ENCODE data around the gene GLIS1.
"Not testable (repeated sequence)": the region's sequence is repeated elsewhere in the genome, so short reads cannot be mapped to it uniquely, and the experiment has no call there.

The GLIS1 gene

DNA sequence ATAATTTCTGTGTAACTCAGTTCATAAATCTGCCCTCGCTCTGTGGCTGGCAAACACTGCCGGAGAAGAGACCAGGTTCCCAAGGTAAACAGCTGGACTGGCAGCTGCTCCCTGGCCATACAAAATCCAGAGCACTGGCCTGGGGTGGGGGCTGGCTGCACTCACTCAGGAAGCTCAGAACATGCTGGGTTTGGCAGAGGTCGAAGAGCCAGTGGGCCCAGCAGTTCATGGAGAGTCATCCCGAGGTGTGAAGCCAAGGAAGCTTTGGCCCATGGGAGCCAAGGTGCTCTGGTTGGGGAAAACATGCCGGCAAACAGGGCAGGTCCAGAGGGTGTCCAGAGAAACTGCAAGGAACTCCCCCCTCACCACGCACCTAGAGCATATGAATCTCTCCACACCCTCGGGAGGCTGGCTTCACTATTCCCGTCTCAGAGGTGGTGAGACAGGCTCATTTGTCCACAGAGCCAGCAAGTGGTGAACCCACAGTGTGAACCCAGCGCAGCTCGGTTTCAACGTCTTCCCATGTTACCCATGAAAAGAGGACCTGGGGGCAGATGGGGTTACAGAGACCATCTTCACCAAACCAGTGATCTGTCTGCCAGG lies 177.4 kb downstream of the GLIS1 start:
- DNase-seq (ENCODE audit: low read depth in 2 of 2): no peak

DNA sequence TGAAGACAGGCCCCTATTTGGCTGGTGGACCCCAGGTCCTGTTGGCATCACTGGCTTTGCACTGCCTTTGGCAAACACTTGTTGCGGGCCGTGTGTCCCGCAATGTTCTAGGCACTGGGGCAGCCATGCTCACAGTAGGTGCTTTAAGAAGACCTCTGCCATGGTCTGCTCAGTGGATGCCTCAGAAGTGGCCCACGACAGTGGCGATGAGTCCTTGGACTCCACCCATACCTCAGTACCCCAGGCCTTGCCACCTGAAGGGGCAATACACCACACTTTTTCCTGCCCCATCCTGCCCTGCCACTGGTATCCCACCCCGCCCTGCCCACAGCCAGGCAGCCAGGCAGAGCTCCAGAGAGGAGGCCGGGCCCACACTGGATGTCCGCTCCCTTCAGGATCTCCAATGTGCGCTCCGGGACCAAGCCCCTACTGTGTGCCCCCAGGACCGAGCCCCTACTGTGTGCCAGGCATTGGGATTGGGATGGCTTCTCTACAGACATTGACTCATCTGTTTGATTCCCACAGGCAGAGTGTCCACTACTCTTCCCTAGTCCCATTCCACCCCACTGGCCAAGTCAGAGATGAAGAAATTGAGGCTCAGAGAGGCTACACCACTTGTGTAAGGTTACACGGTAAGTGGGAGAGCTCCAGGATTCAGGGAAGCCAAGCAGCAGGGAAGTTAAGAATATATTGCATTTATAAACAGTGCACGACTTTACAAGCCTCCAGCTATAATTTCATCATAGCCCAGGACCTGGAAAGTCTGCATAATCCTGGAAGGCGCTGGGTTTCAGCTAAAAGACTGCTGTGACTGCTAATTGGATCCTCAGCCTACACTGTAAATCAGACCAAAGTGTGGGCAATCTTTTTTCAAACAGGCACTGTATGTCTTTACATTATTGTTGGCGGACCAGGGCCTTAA lies 178.1 kb downstream of the GLIS1 start:
- no peak for DNase-seq (ENCODE audit: low read depth in 2 of 2)

DNA sequence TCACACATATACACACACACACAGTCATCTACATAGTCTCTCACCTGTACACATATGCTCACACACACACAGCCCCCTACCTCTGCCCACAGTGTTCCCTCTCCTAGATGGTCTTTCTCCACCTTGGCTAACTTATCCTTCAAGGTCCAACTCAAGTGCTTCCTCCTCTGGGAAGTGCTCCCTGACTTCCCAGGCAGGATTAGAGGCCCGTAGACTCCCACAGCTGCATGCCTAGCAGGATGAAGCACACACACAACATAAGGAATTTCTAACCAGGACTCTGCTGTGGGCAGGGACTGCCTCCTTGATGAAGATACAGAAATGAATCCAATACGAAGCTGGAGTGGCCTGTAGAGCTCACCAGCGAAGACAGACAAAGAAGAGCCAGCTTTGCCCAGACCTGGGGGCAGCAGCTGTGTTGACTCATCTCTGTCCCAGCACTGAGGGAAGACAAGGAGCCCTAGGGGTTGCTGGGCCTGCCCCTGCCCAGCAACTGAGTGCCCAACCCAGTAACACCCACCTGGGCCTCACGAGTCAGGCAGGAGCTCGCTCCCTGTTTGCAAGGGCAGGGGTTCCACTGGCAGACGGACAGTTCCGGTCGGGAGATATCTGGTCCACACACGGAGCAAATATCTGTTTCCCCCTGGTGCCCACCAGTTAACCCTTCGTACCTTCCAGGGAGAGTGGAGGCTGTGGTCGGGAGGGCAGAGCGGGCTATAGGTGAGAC lies 178.9 kb downstream of the GLIS1 start:
- no peak for DNase-seq (ENCODE audit: low read depth in 2 of 2)

DNA sequence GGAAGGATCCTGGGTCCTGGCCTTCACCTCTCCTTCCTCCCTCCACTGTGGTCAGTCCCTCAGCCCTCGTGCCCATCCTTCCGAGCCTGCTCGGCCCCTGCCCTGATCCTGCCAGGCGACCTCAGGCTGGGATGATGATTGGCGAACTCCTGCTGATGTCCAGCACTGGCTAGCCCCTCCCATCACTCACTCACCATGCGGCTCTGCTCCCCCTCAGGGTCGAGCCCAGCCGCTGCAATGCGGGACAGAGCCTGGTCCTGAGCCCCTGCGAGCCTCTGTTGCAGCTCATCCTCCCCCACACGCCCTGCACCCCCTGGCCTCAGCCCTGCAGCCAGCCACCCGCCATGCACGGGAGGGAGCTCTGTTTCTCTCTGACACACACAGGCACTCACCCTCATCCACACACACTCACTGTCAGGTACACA lies 179.6 kb downstream of the GLIS1 start:
- no peak for DNase-seq (ENCODE audit: low read depth in 2 of 2)

DNA sequence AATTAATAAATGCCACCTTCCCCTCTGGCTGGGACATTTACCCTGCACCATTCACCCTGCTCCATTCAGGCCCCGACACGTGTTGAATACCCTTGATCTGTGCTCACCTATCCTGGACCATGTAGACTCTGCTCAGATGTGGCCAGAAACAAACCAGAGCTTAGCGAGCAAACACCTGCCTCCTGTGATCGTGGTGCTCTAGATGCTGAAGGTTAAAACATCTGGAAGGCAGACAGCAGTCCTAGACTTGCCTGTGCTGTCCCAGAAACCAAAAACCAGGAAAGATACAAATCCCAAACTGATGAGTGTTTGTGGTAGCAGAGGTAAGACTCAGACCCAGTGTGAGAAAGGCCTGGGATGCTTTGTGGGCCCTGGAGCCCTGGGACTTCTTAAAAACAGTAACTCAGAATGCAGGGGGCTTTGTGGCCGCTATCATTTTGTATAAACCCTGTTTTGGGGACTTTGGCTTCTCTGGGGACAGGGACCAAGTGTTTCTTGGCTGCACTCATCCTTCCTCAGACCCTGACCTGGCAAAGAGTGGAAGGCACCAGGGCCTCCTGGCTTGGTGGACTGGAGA lies 180.1 kb downstream of the GLIS1 start:
- no peak for DNase-seq (ENCODE audit: low read depth in 2 of 2)

DNA sequence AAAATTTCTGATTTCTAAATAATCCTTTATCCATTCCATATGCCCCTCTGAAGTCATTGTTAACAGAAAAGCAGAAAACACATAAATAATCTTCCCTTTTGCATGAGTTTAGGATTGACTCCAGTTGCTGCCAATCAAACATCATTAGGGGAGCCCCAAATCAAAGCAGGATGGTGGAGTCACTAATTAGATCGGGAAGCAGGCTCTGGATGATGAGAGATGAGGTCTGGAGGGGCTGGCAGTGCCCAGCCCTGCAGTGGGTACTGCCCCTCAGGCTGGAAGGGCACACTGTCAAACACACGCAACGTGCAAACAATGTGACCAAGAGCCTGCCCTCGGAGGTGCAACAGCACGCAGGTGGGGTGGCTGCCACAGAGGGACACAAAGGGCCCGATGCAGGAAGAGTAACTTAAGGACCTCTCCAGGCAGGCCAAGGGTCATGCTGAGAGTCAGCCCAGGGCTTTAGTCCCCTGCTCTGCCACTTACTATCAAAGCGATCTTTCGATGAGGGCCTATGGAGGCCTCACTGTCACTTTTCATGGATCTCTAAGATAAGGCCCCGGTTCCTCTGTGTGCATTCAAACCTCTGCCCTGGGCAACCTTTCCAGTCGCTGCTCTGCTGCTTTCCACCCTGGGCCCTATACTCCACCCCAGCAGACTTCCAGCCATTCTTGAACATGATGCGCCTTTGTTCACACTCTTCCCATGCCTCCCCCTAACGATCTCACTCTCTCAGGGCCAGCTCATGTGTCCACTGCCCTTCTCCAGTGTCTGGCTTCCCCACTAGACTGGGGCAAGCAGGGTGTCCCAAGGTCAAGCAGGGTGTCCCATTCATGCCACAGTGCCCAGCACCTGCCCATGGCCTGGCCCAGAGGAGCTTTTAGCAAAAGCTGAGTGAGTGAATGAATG lies 180.9 kb downstream of the GLIS1 start:
- no peak for DNase-seq (ENCODE audit: low read depth in 2 of 2)

DNA sequence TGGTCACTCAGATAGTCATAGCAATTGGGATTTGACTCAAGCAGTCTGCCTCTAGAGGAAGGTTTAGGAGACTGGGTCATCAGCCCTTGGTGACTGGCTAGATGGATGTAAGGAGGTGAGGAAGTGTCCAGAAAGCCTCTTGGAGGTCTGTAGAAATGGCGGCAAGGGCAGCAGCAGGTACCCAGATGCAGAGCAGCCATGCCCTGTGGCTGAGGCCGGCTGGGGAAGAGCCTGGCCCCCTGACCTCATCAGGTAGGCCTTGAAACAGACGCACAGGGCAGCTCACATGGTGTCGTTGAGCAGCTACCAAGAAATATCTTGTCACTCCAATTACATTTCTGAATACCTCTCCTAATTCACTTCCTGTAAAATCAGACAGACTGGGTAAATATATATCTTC lies 181.6 kb downstream of the GLIS1 start:
- DNase-seq (ENCODE audit: low read depth in 2 of 2): no peak

DNA sequence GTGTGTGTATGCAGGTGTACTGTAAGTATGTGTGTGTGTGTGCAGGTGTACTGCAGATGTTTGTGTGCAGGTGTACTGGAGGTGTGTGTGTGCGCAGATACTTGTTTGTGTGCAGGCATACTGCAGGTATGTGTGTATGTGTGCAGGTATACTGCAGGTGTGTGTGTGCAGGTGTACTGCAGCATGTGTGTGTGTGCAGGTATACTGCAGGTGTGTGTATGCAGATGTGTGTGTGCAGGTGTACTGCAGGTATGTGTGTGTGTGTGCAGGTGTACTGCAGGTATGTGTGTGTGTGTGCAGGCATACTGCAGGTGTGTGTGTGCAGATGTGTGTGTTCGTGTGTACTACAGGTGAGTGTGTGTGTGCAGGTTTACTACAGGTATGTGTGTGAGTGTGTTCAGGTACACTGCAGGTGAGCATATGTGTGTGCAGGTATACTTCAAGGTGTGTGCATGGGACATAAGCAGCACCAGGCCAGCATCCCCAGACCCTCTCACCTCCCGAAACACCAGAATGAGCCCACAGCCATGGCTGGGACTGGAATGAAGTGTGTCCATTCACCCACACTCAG lies 182.2 kb downstream of the GLIS1 start:
- DNase-seq (ENCODE audit: low read depth in 2 of 2): no peak

DNA sequence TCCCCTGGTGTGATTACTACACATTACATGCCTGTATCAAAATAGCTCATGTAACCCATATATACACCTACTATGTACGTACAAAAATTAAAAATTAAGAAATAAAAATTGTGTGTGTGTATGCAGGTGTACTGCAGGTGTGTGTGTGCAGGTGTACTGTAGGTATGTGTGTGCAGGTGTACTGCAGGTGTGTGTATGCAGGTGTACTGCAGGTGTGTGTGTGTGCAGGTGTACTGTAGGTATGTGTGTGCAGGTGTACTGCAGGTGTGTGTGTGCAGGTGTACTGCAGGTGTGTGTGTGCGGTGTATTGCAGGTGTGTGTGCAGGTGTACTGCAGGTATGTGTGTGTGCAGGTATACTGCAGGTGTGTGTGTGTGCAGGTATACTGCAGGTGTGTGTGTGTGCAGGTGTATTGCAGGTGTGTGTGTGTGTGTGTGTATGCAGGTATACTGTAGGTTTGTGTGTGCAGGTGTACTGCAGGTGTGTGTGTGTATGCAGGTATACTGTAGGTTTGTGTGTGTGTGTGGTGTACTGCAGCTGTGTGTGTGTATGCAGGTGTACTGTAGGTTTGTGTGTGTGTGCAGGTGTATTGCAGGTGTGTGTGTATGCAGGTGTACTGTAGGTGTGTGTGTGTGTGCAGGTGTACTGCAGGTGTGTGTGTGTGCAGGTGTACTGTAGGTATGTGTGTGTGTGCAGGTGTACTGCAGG lies 183.2 kb downstream of the GLIS1 start:
- DNase-seq (ENCODE audit: low read depth in 2 of 2): not testable (repeated sequence)

DNA sequence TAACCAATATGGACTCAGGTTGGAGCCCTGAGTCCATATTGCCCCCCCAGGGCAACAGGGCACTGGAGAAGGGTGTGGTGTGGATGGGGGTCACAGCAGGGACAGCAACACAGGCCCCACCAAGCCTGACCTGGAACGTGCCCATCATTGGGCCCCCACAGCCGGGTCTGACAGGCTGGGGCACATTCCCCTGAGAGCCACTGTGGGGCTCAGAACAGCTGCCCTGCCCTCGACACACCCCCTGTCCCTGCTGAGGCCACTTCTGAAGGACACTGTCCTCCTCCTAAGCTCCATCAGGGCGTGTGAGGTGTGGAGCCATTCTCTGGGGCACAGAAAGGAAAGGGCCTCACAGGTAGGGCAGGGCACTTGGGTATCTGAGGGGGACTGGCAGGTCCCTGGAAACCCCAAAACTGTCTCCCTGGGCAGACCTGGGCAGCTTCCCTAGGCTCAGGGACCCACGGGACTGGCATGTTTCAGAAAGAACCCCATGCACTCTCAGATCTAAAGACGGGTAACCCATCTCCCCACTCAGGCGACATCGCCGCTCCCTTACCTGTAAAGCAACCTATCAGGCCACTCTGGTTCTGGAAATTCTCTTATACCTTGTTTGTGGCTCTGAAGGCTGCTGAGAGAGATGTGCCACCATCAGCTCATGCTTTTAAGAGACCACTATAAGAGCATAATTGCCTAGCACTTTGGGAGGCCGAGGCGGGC lies 184.2 kb downstream of the GLIS1 start:
- no peak for DNase-seq (ENCODE audit: low read depth in 2 of 2)

DNA sequence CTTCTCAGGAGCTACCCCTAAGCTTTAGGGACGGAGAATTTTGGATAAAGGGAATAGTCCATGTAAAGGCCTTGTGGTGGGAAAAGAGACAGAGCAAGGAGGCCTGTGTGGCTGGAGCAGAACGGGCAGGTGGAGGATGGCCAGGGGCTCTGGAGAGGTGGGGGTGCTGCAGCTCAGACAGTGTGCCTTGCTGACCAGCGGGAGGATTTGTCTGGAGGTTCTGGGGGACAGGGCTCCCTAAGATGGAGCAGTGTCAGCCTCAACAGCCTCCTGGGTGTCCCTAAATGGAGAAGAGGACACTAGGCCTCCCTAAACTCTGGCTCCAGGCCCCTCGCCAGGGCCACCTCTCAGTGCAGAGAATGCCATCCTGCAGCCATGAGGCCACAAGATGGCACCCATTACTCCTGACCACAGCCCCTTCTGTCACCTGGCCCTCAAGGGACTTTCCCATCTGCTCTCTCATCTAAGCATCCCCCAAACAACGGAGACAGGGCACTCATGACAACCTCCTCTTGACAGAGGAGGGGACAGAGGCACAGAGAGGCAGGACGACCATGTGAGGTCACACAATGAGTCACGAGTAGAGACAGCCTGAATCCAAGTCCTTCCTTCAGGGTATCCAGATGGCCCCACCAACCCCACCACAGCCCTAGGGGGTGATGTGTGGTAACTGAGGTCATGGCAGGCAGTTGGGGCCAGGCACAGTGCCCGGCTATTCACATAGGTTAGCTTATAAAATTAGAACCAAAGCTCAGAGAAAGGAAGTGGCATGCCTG lies 185.0 kb downstream of the GLIS1 start:
- DNase-seq (ENCODE audit: low read depth in 2 of 2): no peak

DNA sequence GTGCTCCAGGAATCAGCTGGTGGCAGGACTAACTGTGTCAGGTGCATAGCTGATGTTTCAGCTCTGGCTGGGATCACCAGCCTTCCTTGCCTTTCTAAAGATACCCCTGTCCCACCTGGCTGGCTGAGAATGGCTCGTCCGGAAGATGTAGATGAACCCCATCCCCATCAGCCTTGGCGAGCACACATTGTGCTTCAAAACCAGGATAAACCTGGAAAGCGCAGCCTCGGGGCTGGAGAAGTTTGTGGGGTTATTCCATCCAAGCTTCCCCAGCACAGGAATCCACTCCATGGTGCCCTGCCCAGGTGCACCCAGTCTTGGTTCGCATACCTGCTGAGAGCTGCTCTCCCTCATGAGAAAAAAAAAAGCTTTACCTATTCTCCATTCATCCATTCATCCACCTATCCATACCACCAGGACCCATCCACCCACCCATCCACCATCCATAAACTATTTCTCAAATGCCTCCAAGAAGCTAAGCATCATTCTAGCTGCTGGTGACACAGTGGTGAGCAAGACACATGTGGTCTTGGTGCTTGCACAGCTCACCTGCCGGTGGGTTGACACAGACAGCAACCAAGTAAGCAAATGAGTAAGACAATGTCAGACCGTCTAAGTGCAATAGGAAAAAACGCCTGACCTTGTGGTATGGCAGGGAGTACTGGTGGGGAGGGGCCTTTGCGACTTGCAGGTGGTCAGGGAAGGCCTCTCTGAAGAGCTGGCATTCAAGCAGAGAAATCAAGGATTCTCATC lies 185.8 kb downstream of the GLIS1 start:
- no peak for DNase-seq (ENCODE audit: low read depth in 2 of 2)

DNA sequence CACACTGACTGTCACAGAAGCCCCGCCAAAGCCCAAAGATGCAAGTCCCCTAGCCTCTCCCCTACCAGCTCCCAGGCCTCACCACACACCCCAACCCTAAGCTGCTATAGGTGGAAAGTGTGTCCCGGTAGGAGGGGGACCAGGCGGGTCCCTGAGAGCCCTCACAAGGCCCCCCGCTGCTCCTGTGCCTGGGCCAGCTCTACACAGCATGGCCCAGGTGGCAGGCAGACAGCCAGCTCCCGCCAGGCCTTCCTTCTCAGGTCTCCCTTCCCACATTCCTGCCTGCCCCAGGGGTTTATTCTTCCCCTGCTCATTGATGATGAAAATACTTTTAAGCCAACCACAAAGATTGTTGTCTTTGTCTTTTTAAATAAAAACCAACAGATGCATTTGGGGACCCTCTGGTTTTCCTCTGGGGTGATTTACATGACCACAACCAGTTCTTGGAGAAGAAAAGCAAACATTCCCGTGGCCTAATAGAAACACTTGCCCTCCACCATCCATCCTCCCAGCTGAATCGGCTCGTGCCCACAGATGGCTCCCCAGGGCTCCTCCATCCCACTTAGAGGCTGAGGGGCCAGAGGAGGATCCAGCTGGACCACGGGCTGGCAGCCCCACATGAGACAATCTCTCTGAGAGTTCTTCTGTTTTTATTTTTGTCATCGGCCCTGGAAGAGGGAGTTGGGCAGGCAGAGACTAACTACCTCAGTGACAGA lies 186.7 kb downstream of the GLIS1 start:
- DNase-seq (ENCODE audit: low read depth in 2 of 2): no peak

DNA sequence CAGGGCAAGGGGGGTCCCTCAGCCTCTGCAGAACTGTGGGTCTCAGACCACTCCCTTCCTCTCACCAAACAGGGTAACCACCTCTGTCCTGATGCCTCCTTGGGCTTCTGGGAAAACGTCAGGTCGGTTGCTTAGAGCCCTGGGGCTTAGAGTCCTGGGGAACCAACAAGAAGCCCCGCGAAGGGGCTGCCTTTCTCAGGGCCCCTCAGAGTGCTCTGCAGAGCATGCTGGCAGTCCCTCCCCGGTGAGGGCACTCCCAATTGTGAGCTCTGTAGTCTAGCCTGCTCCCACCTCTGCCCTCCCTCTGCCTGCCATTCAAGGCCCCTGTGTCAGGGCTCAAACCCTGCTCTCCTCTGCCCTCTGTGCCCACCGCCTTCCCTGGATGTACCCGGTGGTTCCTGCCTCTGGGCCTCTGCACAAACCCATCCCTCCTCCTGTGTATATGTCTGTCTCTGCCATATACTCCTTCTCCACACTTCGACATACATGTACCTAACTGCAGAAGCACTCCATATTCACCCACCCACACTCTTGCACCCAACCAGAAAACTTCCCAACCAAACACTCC lies 187.5 kb downstream of the GLIS1 start:
- no peak for DNase-seq (ENCODE audit: low read depth in 2 of 2)

DNA sequence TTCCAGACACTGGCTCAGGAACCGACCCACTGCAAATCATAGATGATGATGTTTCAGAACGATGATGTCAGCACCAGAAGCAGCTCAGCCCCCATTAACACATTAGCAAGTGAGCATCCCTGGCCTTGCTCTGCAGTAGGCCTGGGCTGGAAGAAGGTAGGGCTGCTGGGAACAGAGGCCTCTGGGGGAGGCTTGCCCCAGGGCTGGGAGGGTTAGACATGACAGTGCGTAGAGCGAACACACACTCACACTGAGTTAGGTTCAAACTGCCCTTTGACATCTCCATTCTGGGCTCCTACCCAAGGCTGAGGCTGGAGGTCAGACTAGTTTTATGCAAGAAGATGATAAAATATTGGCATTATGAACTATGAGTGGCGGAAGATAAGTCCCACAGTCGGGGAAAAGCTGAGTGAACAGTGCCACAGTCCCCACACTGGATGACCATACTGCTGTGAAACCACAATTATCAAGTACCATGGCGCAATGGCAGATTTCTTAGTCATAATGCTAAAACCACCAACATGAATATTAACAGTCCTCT lies 188.7 kb downstream of the GLIS1 start:
- DNase-seq (ENCODE audit: low read depth in 2 of 2): no peak

DNA sequence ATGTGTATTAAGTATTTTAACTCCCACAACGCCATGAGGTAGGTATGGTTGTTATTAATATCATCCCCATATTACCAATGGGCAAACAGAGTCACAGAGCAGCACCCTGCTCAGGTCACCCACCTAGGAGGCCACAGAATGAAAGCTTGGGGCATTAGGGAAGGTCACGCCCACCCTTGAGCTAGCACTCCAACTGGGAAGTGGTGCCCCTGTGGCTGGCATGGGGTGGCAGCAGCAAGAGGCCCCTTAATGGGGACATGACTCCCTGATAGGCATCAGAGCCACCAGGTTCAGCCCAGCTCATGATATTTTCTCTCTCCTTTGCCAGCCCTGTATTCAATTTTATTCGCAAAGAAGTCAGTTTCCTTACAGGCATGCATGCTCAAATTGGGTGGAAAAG lies 189.2 kb downstream of the GLIS1 start:
- DNase-seq (ENCODE audit: low read depth in 2 of 2): no peak

DNA sequence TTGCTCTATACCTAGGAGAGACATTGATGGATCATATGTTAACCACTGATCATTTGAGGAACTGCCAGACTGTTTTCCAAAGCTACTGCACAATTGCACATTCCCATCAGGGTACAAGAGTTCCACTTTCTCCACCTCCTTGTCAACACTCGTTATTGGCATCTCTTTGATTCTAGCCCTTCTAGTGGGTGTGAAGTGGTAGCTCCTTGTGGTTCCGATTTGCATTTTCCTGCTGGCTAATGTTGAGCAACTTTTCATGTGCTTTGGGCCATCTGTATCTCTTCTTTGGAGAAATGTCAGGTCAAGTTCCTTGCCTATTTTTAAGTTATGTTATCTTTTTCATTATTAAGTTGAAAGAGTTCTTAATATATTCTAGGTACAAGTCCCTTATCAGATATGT lies 189.7 kb downstream of the GLIS1 start:
- DNase-seq (ENCODE audit: low read depth in 2 of 2): no peak
